ENCODE measurements around the gene NBAS. TPM values are rescaled to one million over a fixed set of nuclear protein-coding genes. Genes with fewer than 3 reads are reported as not detected.

The NBAS gene
- total and polyA plus RNA-seq, 2 of the 13 experiments (the other 11 are each of a cell fraction or from before 2014, with no cell fraction given) = 33.6 to 58.7 TPM

DNA sequence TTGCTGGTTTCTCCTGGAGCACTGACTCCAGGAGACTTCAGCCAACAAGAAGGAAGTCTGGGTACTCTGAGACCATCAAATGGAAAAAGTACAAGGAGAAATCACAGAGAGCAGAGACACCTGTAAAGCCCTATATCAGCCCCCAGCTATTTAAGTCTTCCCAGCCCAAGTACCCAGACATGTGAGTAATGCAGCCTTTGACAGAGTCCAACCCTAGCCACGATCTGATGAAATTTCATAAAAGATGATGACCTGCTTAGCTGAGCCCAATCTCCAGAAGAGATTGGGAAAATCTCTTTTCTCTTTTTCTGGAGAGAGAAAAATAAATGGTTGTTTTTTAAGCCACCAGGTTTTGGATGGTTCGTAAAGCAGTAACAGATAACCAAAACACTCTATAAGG lies 196.6 kb downstream of the NBAS start:
- CTCF ChIA-PET (ENCODE audit: low intra/inter-chr PET ratio, low total read pairs) = no interaction called here
- Histone ChIP-seq H2AFZ (ENCODE audit: low read length) (no peak overlapping the region), H3K4me2 (ENCODE audit: low read depth, low read length) (no peak overlapping the region), H4K20me1 (ENCODE audit: insufficient read depth, low read length) (no peaks in the 10 kb centered on the region; the same call in 1 of the 2 replicates), H3K9ac (ENCODE audit: insufficient read depth, low read depth, low read length) (no peak overlapping the region), H3K4me1 (ENCODE audit: insufficient read depth, low read length) (peaks cover 15% of the 10 kb centered on the region), H3K27me3 (ENCODE audit: control insufficient read depth in 1 of 2, insufficient read depth in 2 of 2, low read length in 2 of 2) (no peaks in the 10 kb centered on the region), H3K27ac (ENCODE audit: extremely low read length, insufficient read depth, low read length) (no peak overlapping the region), H3K9me3 (ENCODE audit: low read length) (no peaks in the 10 kb centered on the region), H3K4me3 (replicated peaks in 1 of 3; ENCODE audit: insufficient read depth in 1 of 3, low read depth in 2 of 3, low read length in 3 of 3) (no peak overlapping the region), H3K79me2 (ENCODE audit: insufficient read depth, low read length) (no peaks in the 10 kb centered on the region), H3K36me3 (replicated peaks in 1 of 2; ENCODE audit: control insufficient read depth in 1 of 2, insufficient read depth in 2 of 2, low read length in 2 of 2) (peaks cover 2 to 21% of the 10 kb centered on the region in 2 experiments; a peak in 3 of 5 replicates)
- 97% methylated on average over 2 of the region's 2 CpGs for WGBS (ENCODE audit: low lambda C conversion rate)
- BruUV-seq (replicated peaks) = no TSS peak
- FAIRE-seq (no peak), DNase-seq (ENCODE audit: low spot score) (no peak), ATAC-seq (no peak)
- POLR2A ChIA-PET = no interaction called here
- in situ Hi-C loops (cut with HindIII; ENCODE audit: extremely low pct_ligation_motif_present, low pct_unique_long_range_greater_than_20kb) = no loop called here
- intact Hi-C loops (cut with micrococcal nuclease; ENCODE audit: unreplicated experiment) = no loop called here
- TF ChIP-seq ISL2 (CRISPR knock-in tag; IDR thresholded peaks at IDR 0.05) (no peak), IRF2 (CRISPR knock-in tag; IDR thresholded peaks at IDR 0.05) (no peak), ZBTB3 (CRISPR knock-in tag; IDR thresholded peaks at IDR 0.05; ENCODE audit: borderline replicate concordance, low read depth) (no peak), JDP2 (CRISPR knock-in tag; IDR thresholded peaks at IDR 0.05; ENCODE audit: borderline replicate concordance) (no peak), MTF2 (CRISPR knock-in tag; IDR thresholded peaks at IDR 0.05; ENCODE audit: borderline replicate concordance) (no peak)
- TF ChIP-seq, protein P1, sequence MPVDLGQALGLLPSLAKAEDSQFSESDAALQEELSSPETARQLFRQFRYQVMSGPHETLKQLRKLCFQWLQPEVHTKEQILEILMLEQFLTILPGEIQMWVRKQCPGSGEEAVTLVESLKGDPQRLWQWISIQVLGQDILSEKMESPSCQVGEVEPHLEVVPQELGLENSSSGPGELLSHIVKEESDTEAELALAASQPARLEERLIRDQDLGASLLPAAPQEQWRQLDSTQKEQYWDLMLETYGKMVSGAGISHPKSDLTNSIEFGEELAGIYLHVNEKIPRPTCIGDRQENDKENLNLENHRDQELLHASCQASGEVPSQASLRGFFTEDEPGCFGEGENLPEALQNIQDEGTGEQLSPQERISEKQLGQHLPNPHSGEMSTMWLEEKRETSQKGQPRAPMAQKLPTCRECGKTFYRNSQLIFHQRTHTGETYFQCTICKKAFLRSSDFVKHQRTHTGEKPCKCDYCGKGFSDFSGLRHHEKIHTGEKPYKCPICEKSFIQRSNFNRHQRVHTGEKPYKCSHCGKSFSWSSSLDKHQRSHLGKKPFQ (CRISPR knock-in tag; IDR thresholded peaks at IDR 0.05; ENCODE audit: insufficient replicate concordance) = no peak
- TF ChIP-seq, protein P2, sequence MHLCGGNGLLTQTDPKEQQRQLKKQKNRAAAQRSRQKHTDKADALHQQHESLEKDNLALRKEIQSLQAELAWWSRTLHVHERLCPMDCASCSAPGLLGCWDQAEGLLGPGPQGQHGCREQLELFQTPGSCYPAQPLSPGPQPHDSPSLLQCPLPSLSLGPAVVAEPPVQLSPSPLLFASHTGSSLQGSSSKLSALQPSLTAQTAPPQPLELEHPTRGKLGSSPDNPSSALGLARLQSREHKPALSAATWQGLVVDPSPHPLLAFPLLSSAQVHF (CRISPR knock-in tag; IDR thresholded peaks at IDR 0.05) = no peak

Data from HepG2 (cell line).